ENCODE measurements around the gene OSBPL3. TPM values are rescaled to one million over a fixed set of nuclear protein-coding genes. Genes with fewer than 3 reads are reported as not detected.

The OSBPL3 gene
- total RNA-seq, 1 experiment from 2014 or later: 8.6 TPM

DNA sequence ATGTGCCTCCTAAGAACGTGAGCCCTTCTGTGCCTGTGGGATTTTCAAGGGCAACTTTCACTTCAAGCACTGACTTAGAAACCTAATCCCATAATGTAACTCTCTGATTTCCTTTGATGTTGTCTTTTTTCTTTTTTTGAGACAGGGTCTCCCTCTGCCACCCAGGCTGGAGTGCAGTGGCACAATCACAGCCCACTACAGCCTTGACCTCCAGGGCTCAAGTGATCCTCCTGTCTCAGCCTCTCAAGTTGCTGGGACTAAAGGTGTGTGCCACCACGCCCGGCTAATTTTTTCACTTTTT is 158.3 kb downstream of the OSBPL3 start:
- no peak overlapping the region for H2BK20ac ChIP-seq (ENCODE audit: low read depth, low read length, poor library complexity, severe bottlenecking)
- H2AK5ac ChIP-seq (ENCODE audit: insufficient read length, low read length): no peak overlapping the region
- H2BK5ac ChIP-seq (ENCODE audit: insufficient read length, low read length): no peak overlapping the region
- no peaks in the 10 kb centered on the region for H3K79me1 ChIP-seq (ENCODE audit: insufficient read depth, low read depth, low read length, poor library complexity, severe bottlenecking)
- no peak overlapping the region for H2AFZ ChIP-seq (ENCODE audit: low read length)
- H3K36me3 Mint-ChIP-seq (ENCODE audit: insufficient read depth in 1 of 3, low read depth in 3 of 3): no peaks in the 10 kb centered on the region; a peak in 2 of 7 replicates
- no peaks in the 10 kb centered on the region for H3K9me3 Mint-ChIP-seq
- no peak overlapping the region for H2BK120ac ChIP-seq (ENCODE audit: low read depth, low read length, poor library complexity, severe bottlenecking)
- H2BK15ac ChIP-seq (ENCODE audit: low read depth, low read length): no peak overlapping the region
- TF ChIP-seq, protein P1, sequence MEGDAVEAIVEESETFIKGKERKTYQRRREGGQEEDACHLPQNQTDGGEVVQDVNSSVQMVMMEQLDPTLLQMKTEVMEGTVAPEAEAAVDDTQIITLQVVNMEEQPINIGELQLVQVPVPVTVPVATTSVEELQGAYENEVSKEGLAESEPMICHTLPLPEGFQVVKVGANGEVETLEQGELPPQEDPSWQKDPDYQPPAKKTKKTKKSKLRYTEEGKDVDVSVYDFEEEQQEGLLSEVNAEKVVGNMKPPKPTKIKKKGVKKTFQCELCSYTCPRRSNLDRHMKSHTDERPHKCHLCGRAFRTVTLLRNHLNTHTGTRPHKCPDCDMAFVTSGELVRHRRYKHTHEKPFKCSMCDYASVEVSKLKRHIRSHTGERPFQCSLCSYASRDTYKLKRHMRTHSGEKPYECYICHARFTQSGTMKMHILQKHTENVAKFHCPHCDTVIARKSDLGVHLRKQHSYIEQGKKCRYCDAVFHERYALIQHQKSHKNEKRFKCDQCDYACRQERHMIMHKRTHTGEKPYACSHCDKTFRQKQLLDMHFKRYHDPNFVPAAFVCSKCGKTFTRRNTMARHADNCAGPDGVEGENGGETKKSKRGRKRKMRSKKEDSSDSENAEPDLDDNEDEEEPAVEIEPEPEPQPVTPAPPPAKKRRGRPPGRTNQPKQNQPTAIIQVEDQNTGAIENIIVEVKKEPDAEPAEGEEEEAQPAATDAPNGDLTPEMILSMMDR (conservative IDR thresholded peaks at IDR 0.05): no peak
- no peak overlapping the region for H4K5ac ChIP-seq (ENCODE audit: insufficient read length, low read depth, low read length)
- H3K4me1 Mint-ChIP-seq: peaks cover 8 to 12% of the 10 kb centered on the region in 2 experiments
- H3K27me3 ChIP-seq (ENCODE audit: insufficient read depth, low read length): no peaks in the 10 kb centered on the region
- no peak overlapping the region for H3K4me3 Mint-ChIP-seq
- no peak overlapping the region for H3T11ph ChIP-seq (ENCODE audit: low read length)
- no peak overlapping the region for H3K18ac ChIP-seq (ENCODE audit: insufficient read length, low read depth, low read length)
- H3K79me2 ChIP-seq (ENCODE audit: insufficient read depth, low read length): no peaks in the 10 kb centered on the region
- H3K14ac ChIP-seq (ENCODE audit: insufficient read depth, low read length): no peak overlapping the region
- H3K9me3 ChIP-seq (ENCODE audit: control insufficient read depth, low read depth, low read length): no peaks in the 10 kb centered on the region
- DNase-seq: no peak
- H3K4me1 ChIP-seq (ENCODE audit: insufficient read depth, low read length): no peaks in the 10 kb centered on the region
- no peak overlapping the region for H3K56ac ChIP-seq (ENCODE audit: insufficient read length, low read depth, low read length)
- no peak overlapping the region for H3K9ac ChIP-seq (ENCODE audit: extremely low read depth, insufficient read length, low read length)
- H3K23me2 ChIP-seq (ENCODE audit: insufficient read length, low read depth, low read length, poor library complexity, severe bottlenecking): no peaks in the 10 kb centered on the region
- H3K27ac Mint-ChIP-seq: no peak overlapping the region
- no peak overlapping the region for H3K4me2 ChIP-seq (ENCODE audit: insufficient read depth, insufficient read length, low read length)
- H3K4ac ChIP-seq (ENCODE audit: low read depth, low read length): no peak overlapping the region
- no peak overlapping the region for H2BK12ac ChIP-seq (ENCODE audit: insufficient read length, low read depth, low read length)
- no peak overlapping the region for H4K91ac ChIP-seq (ENCODE audit: insufficient read length, low read depth, low read length)
- no peaks in the 10 kb centered on the region for H3K27me3 Mint-ChIP-seq (ENCODE audit: low read depth)
- H3K23ac ChIP-seq (ENCODE audit: insufficient read length, low read depth, low read length): no peak overlapping the region
- H3K27ac ChIP-seq (ENCODE audit: insufficient read length, low read depth, low read length): no peak overlapping the region
- no peak overlapping the region for H4K8ac ChIP-seq (replicated peaks; ENCODE audit: insufficient read length, low read depth, low read length)
- WGBS (ENCODE audit: extremely low coverage, insufficient read length, low lambda C conversion rate): no CpG with 5 or more reads among the region's 3 CpGs
- H4K20me1 ChIP-seq (ENCODE audit: control insufficient read depth, insufficient read depth, insufficient read length): no peaks in the 10 kb centered on the region

Data from H9 (cell line).